Esophagus squamous epithelium (tissue), 5 donors: Measurements from ENCODE around the gene LORICRIN. TPM values are rescaled to one million over a fixed set of nuclear protein-coding genes. Genes with fewer than 3 reads are reported as not detected.

Experiments used
- DNase-seq: peaks from one replicate; lab custom pipeline; 2025; lab: John Stamatoyannopoulos, UW
- H3K27ac ChIP-seq, 4 donors: fragments of 200-600 bp; sonication (generic); one replicate each; pipeline ENCODE4 v1.5.1; 2016 to 2019; ENCODE audit warnings: mild to moderate bottlenecking in 1 of 4
- H3K27me3 ChIP-seq, 4 donors: fragments of 200-600 bp; sonication (generic); 1 replicate in 3 of 4; 2 replicates in 1 of 4; pipeline versions ENCODE4 v1.5.1 to v1.6.0; 2017 to 2021; ENCODE audit warnings: antibody characterized with exemption in 1 of 4
- H3K36me3 ChIP-seq, 3 donors: fragments of 200-600 bp; sonication (generic); one replicate each; pipeline ENCODE4 v1.5.1; 2016 to 2019
- H3K4me1 ChIP-seq, 3 donors: fragments of 200-600 bp; sonication (generic); one replicate each; pipeline ENCODE4 v1.5.1; 2017 to 2019
- H3K4me3 ChIP-seq, 4 donors: fragments of 200-600 bp; sonication (generic); 1 replicate in 3 of 4; 2 replicates in 1 of 4; pipeline ENCODE4 v1.5.1; 2016 to 2019; ENCODE audit warnings: mild to moderate bottlenecking in 2 of 4, moderate library complexity in 1 of 4
- H3K9me3 ChIP-seq, 3 donors: fragments of 200-600 bp; sonication (generic); one replicate each; pipeline ENCODE4 v1.5.1; 2016 to 2019
- POLR2A ChIP-seq, 4 donors: fragments of 450-650 bp; IDR thresholded peaks; one replicate each; pipeline ENCODE4 v1.6.1; 2017; ENCODE audit warnings: antibody characterized with exemption in 4 of 4, mild to moderate bottlenecking in 4 of 4, moderate library complexity in 3 of 4
- WGBS, 2 donors: methylation state at CpG; one replicate each; pipeline ENCODE4 v1.1.5; 2018; 5-methylcytosine and 5-hydroxymethylcytosine counted together
- intact Hi-C: fragments of 100-400 bp; cut with DNase I; formaldehyde crosslinking; loops from one replicate; pipeline ENCODE4 v1.15.0; 2022
- total RNA-seq, 4 donors: library from RNA; depleted of rRNA; stranded (reverse); fragments of >200 nt; gene quantifications; one replicate each; pipeline ENCODE4 v1.1.0, GENCODE V29; 2016
- TF ChIP-seq, protein P1 (sequence below), 6 experiments: fragments of 450-650 bp in 4 of 6; fragments of 200-600 bp in 2 of 6; sonication (generic) in 2 of 6; IDR thresholded peaks; one replicate each; pipeline ENCODE4 v1.5.1; 2016 to 2019; ENCODE audit warnings: antibody characterized with exemption in 6 of 6, mild to moderate bottlenecking in 4 of 6, moderate library complexity in 4 of 6
- donor health status: DM: yes; HTN: yes; CAD: no.

Gene LORICRIN
- total RNA-seq, 4 donors from 2014 or later = not detected

DNA sequence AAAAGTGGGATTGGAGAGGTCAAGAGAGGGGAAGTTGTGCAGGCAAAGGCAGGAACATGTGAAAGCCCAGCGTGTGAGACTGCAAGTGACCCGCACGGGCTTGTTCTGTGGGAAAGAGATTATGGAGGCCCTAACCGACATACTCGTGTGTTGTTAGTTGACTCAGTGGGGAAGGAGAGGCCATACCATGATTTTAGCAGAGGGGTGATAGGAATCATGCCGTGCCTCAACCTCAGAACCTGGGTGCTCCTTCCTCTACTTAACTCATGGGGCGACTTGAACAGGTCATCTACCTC is 33.9 kb downstream of the LORICRIN start:
- Histone ChIP-seq H3K27ac (peak overlapping the region; percentile 85 to 95 (median 90)), H3K27me3 (peaks cover 0 to 5% (median 0%) of the 10 kb centered on the region in 4 donors), H3K9me3 (no peaks in the 10 kb centered on the region), H3K4me1 (peaks cover 12 to 66% (median 30%) of the 10 kb centered on the region in 3 donors), H3K36me3 (peaks cover 0 to 13% (median 0%) of the 10 kb centered on the region in 3 donors), H3K4me3 (peak overlapping the region in 3 of 4 donors; percentile 4 to 20 (median 18))
- intact Hi-C loops = no loop called here
- DNase-seq = no peak
- WGBS, 2 donors = 21 to 47% methylated on average over 7 of the region's 7 CpGs
- TF ChIP-seq POLR2A (IDR thresholded peaks at IDR 0.05) = no peak
- TF ChIP-seq, protein P1, sequence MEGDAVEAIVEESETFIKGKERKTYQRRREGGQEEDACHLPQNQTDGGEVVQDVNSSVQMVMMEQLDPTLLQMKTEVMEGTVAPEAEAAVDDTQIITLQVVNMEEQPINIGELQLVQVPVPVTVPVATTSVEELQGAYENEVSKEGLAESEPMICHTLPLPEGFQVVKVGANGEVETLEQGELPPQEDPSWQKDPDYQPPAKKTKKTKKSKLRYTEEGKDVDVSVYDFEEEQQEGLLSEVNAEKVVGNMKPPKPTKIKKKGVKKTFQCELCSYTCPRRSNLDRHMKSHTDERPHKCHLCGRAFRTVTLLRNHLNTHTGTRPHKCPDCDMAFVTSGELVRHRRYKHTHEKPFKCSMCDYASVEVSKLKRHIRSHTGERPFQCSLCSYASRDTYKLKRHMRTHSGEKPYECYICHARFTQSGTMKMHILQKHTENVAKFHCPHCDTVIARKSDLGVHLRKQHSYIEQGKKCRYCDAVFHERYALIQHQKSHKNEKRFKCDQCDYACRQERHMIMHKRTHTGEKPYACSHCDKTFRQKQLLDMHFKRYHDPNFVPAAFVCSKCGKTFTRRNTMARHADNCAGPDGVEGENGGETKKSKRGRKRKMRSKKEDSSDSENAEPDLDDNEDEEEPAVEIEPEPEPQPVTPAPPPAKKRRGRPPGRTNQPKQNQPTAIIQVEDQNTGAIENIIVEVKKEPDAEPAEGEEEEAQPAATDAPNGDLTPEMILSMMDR (IDR thresholded peaks at IDR 0.05) = no peak

GRCh38 chr1:153293851-153294250 is 34.4 kb downstream of the LORICRIN start:
- 54 to 59% methylated on average over 7 to 9 of the region's 9 CpGs for WGBS, 2 donors
- no peak for DNase-seq
- peaks cover 8 to 63% (median 30%) of the 10 kb centered on the region in 3 donors for H3K4me1 ChIP-seq
- intact Hi-C loops = no loop called here
- no peaks in the 10 kb centered on the region for H3K9me3 ChIP-seq
- peaks cover 0 to 5% (median 0%) of the 10 kb centered on the region in 4 donors for H3K27me3 ChIP-seq
- peaks cover 0 to 16% (median 0%) of the 10 kb centered on the region in 3 donors for H3K36me3 ChIP-seq
- H3K4me3 ChIP-seq = no peak overlapping the region
- TF ChIP-seq, protein P1 (IDR thresholded peaks at IDR 0.05) = no peak
- TF ChIP-seq POLR2A (IDR thresholded peaks at IDR 0.05) = no peak
- H3K27ac ChIP-seq = peak overlapping the region; percentile 85 to 95 (median 90)

- Histone ChIP-seq H3K4me1 (no peaks in the 10 kb centered on the region), H3K27ac (no peak overlapping the region), H3K36me3 (peaks cover 0 to 73% (median 0%) of the 10 kb centered on the region in 3 donors), H3K4me3 (no peak overlapping the region), H3K9me3 (no peaks in the 10 kb centered on the region), H3K27me3 (peaks cover 0 to 4% (median 0%) of the 10 kb centered on the region in 4 donors)
- TF ChIP-seq POLR2A (IDR thresholded peaks at IDR 0.05) = no peak
- TF ChIP-seq, protein P1 (IDR thresholded peaks at IDR 0.05) = no peak
- WGBS, 2 donors = 63 to 67% methylated on average over 5 of the region's 5 CpGs
- intact Hi-C loops = no loop called here
- no peak for DNase-seq
Observed at GRCh38 chr1:153302308-153302707, 42.8 kb downstream of the LORICRIN start.

DNA sequence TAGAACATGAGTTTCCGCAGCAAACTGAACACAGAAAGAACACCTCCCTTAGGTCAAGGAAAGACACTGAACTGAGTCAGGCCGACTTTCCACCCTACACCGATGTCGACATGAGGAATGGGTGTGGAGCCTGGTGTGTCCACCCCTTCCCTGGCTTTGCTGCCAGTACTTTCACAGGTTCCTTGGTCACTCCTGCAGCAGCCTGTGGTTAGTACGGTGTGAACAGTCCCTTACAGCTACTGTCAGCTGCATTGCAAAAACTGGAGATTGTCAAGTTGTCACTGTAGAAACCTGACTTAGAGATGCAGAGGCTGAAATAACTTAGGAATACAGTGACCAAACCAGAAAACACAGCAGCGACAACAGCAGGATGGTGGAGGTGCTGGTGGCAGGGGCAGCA is 46.2 kb downstream of the LORICRIN start:
- Histone ChIP-seq H3K4me3 (no peak overlapping the region), H3K36me3 (peaks cover 0 to 75% (median 0%) of the 10 kb centered on the region in 3 donors), H3K27ac (no peak overlapping the region), H3K4me1 (peaks cover 0 to 4% (median 0%) of the 10 kb centered on the region in 3 donors), H3K27me3 (peaks cover 0 to 4% (median 0%) of the 10 kb centered on the region in 4 donors), H3K9me3 (no peaks in the 10 kb centered on the region)
- DNase-seq = no peak
- 79 to 89% methylated on average over 6 of the region's 6 CpGs for WGBS, 2 donors
- TF ChIP-seq, protein P1 (IDR thresholded peaks at IDR 0.05) = no peak
- no peak for TF ChIP-seq POLR2A (IDR thresholded peaks at IDR 0.05)
- intact Hi-C loops = no loop called here

GRCh38 chr1:153306303-153307220 is 47.1 kb downstream of the LORICRIN start:
- intact Hi-C loops = no loop called here
- H3K27ac ChIP-seq = no peak overlapping the region
- WGBS, 2 donors = 78 to 87% methylated on average over 18 to 19 of the region's 22 CpGs
- DNase-seq = no peak
- H3K27me3 ChIP-seq = peaks cover 0 to 4% (median 0%) of the 10 kb centered on the region in 4 donors
- peaks cover 0 to 12% (median 0%) of the 10 kb centered on the region in 3 donors for H3K4me1 ChIP-seq
- H3K4me3 ChIP-seq = no peak overlapping the region
- no peaks in the 10 kb centered on the region for H3K9me3 ChIP-seq
- peaks cover 0 to 66% (median 0%) of the 10 kb centered on the region in 3 donors for H3K36me3 ChIP-seq
- TF ChIP-seq, protein P1 (IDR thresholded peaks at IDR 0.05) = no peak
- TF ChIP-seq POLR2A (IDR thresholded peaks at IDR 0.05) = no peak
